ENCODE measurements around the gene PLCB3.

PLCB3 gene

DNA sequence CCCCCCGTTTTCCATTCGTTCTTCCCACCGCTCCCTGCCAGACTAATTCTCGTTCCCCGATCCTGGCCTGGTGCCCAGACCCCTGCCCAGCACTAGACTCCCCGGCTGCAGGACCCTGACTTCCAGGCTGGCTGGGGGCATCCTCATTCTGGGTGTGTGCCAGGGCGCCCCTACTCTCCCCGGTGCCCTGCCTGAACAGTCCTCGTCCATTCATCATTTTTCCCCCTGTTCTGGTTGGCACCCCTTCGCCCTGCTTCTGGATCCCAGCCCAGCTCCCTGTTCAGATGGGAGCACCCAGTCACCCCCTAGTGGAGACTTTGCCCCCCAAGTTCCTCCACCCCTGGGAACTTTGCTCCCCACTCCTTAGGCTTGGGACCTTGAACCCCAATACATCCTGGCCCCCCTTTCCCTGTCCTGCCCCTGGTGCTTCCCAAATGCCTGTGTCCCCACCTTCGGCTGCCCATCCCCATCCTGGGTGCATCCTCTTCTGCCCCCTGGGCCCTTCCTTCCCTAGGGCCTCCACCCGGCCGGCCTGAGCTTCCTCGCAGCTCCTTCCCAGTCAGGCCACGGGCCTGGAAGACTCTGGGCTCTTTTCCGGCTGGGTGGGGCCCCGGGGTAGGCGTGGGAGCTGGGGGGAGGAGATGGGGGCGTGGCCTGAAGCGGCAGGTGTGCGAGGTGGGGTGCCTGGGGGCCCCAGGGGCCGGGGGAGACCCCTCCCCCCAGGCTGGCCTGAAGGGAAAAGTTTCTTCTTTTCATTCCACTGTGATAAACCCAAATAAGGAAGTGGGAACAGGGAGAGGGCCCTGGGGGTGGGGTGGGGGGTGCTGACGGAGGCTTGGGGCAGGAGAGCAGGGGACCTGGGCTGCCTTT lies 908 bp downstream of the PLCB3 start:
- DNase-seq = no peak

DNA sequence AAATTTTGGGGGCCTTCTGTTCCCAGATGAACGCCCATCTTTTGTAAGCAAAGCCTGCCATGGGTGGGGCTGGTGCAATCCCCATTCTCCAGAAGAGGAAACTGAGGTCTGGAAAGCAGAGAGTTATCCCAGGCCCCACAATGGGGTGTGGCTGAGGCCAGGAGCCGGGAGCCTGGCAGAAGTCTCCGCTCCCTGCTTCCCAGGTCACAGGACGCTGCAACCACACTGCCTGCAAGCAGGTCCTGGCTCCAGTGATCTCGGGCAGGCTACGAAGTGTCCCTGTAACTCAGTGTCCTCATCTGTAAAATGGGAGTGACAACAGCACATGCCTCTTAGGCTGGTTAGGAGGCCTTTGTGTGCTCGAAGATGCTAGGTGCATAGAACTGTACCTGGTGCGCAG lies 1.7 kb downstream of the PLCB3 start:
- no peak for DNase-seq

GRCh38 chr11:64253481-64253880 lies 2.2 kb downstream of the PLCB3 start:
- DNase-seq = no peak

GRCh38 chr11:64254326-64254725 lies 3.0 kb downstream of the PLCB3 start:
- DNase-seq = no peak

- DNase-seq = no peak
These were observed 4.1 kb downstream of the PLCB3 start for GRCh38 chr11:64255135-64256128.

GRCh38 chr11:64256300-64256699 lies 5.0 kb downstream of the PLCB3 start:
- no peak for DNase-seq

DNA sequence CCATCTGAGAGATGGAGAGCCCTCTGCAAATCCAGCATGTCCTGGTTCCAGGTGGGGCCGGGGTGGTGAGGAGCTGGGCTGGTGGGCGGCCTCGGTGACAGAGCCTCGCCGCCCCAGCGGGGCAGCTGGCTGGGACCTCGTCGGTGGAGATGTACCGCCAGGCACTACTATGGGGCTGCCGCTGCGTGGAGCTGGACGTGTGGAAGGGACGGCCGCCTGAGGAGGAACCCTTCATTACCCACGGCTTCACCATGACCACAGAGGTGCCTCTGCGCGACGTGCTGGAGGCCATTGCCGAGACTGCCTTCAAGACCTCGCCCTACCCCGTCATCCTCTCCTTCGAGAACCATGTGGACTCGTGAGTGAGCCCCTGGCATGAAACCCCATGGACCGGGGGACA lies 7.0 kb downstream of the PLCB3 start:
- no peak for DNase-seq

GRCh38 chr11:64258946-64259532 lies 7.7 kb downstream of the PLCB3 start:
- no peak for DNase-seq

- DNase-seq = no peak
These were observed 8.3 kb downstream of the PLCB3 start for GRCh38 chr11:64259533-64260067.

GRCh38 chr11:64260147-64260708 lies 8.9 kb downstream of the PLCB3 start:
- DNase-seq = no peak

GRCh38 chr11:64261556-64262080 lies 10.3 kb downstream of the PLCB3 start:
- no peak for DNase-seq

GRCh38 chr11:64262271-64263002 lies 11.1 kb downstream of the PLCB3 start:
- no peak for DNase-seq

DNA sequence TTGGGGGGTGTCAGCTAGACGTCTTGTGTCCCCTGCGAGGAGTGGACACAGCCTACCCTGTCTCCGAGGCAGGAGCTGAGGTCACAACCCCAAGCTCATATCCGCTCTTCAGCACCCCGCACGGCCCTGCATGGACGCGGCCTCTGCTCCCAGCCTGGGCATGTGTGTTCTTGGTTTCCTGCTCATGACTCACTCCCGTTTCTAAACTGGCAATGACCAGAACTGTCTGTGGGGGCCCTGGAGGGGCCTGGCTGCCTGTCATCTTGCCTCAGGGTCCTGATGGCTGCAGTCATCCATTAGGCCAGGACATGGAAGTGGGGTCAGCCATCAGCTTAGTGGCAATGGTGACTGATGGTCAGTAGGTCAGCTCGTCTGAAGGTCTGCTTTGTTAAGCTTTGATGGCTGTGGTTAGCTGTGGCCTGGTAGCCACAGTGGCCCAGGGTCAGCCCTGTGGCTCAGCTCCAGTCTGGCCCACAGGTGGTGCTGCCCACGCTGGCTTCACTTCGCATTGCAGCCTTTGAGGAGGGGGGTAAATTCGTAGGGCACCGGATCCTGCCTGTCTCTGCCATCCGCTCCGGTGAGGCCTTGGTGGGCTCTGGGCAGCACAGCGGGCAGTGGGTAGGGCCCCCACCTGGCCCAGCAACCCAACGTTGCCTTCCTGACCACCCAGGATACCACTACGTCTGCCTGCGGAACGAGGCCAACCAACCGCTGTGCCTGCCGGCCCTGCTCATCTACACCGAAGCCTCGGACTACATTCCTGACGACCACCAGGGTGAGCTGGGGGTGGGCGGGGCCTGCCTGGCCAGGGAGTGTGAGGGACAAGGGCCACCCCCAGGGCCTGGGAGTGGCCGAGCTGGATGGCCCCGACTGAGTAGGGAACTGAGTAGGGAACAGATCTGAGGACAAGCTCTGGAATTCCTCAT lies 12.0 kb downstream of the PLCB3 start:
- no peak for DNase-seq

GRCh38 chr11:64263947-64264317 lies 12.6 kb downstream of the PLCB3 start:
- no peak for DNase-seq

GRCh38 chr11:64264371-64264852 lies 13.1 kb downstream of the PLCB3 start:
- no peak for DNase-seq

GRCh38 chr11:64265176-64266160 lies 14.1 kb downstream of the PLCB3 start:
- no peak for DNase-seq

DNA sequence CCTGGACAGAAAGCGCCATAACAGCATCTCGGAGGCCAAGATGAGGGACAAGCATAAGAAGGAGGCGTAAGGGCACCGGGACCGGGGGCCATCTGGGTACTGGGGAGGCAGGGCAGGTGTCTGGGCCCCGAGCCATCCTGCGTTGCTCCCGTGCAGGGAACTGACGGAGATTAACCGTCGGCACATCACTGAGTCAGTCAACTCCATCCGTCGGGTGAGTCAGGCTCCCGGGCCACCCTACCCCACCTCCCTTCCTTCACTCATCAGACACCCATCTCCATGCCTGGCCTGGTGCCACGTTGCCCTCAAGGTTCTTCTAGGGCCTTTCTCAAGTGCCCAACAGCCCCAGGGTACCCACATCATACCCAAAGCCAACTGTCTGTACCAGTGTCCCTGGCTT lies 15.0 kb downstream of the PLCB3 start:
- DNase-seq = no peak

- no peak for DNase-seq
These were observed 16.0 kb downstream of the PLCB3 start for GRCh38 chr11:64267207-64267945.

Data from NCI-H524 treated with DMSO at 0.1 percent for 48 hours (cell line).